A673 (cell line): Measurements from ENCODE around the gene STAMBPL1. TPM values are rescaled to one million over a fixed set of nuclear protein-coding genes. Genes with fewer than 3 reads are reported as not detected.
"Not testable (repeated sequence)": the region's sequence is repeated elsewhere in the genome, so short reads cannot be mapped to it uniquely, and the experiment has no call there.

ENCODE experiments used
- BruUV-seq: library from RNA; stranded (reverse); fragments of 400-500 nt; replicated peaks from 2 replicates; lab custom pipeline; 2021; lab: Mats Ljungman, UMichigan
- CTCF ChIA-PET: fragments of 300-600 bp; sonication (Branson Sonifier 250); formaldehyde crosslinking; loops from one replicate; lab custom pipeline; 2022; ENCODE audit warnings: antibody characterized with exemption; lab: Charles Lee
- POLR2A ChIA-PET: fragments of 300-600 bp; sonication (Branson Sonifier 250); formaldehyde crosslinking; loops from one replicate; lab custom pipeline; 2022; ENCODE audit warnings: antibody characterized with exemption; ENCODE audit not compliant: low non-redundant PET; lab: Charles Lee
- DNase-seq: peaks from one replicate; pipeline ENCODE4 v3.0.0-alpha.2; 2015; ENCODE audit warnings: low spot score
- H3K27ac ChIP-seq: fragments of 200-600 bp; sonication (generic); 2 replicates; pipeline ENCODE4 v1.5.1; 2016; ENCODE audit warnings: mixed run types, low read depth, mild to moderate bottlenecking, mixed read lengths, antibody characterized with exemption, low read length; ENCODE audit not compliant: poor library complexity, severe bottlenecking
- H3K27me3 ChIP-seq: fragments of 200-600 bp; sonication (generic); replicated peaks from 2 replicates; pipeline ENCODE4 v1.6.1; 2017; ENCODE audit warnings: mixed run types, low read depth, mild to moderate bottlenecking, mixed read lengths, antibody characterized with exemption, low read length; ENCODE audit not compliant: insufficient read depth, poor library complexity
- H3K36me3 ChIP-seq: fragments of 200-600 bp; sonication (generic); 2 replicates; pipeline ENCODE4 v1.6.1; 2016; ENCODE audit warnings: mixed run types, mild to moderate bottlenecking, mixed read lengths, antibody characterized with exemption, low read length; ENCODE audit not compliant: insufficient read depth, poor library complexity, severe bottlenecking
- H3K4me1 ChIP-seq: fragments of 200-600 bp; sonication (generic); 2 replicates; pipeline ENCODE4 v1.6.1; 2017; ENCODE audit warnings: mixed run types, mild to moderate bottlenecking, mixed read lengths, antibody characterized with exemption, low read length; ENCODE audit not compliant: insufficient read depth, poor library complexity, severe bottlenecking
- H3K4me3 ChIP-seq: fragments of 200-600 bp; sonication (generic); 2 replicates; pipeline ENCODE4 v1.5.1; 2016; ENCODE audit warnings: low read depth, mixed run types, mild to moderate bottlenecking, mixed read lengths, low read length; ENCODE audit not compliant: poor library complexity, severe bottlenecking
- H3K9me3 ChIP-seq: fragments of 200-600 bp; sonication (generic); 2 replicates; pipeline ENCODE4 v1.6.1; 2016; ENCODE audit warnings: mixed run types, low read depth, mild to moderate bottlenecking, mixed read lengths, antibody characterized with exemption, low read length; ENCODE audit not compliant: poor library complexity, severe bottlenecking
- CTCF ChIP-seq: fragments of 300-800, 200-600 bp; sonication (generic); conservative IDR thresholded peaks from 2 replicates; pipeline ENCODE4 v1.5.1; 2017; ENCODE audit warnings: low read depth, mild to moderate bottlenecking, antibody characterized with exemption, low read length, moderate library complexity, mixed read lengths
- EZH2 ChIP-seq: fragments of 200-600 bp; sonication (generic); IDR thresholded peaks from 2 replicates; pipeline ENCODE4 v1.6.1; 2017; ENCODE audit warnings: borderline replicate concordance, low read depth, mild to moderate bottlenecking, mixed read lengths, antibody characterized with exemption, low read length; ENCODE audit not compliant: poor library complexity, severe bottlenecking
- intact Hi-C: fragments of 100-400 bp; cut with micrococcal nuclease; formaldehyde crosslinking; loops from one replicate; pipeline ENCODE4 v1.10.0; 2022; ENCODE audit not compliant: unreplicated experiment
- total RNA-seq: library from RNA; stranded (reverse); gene quantifications from 2 replicates; pipeline ENCODE4 v1.2.3, GENCODE V29; 2021

The STAMBPL1 gene
- total RNA-seq, 1 experiment from 2014 or later, result 71.8 TPM

- POLR2A ChIA-PET, result no interaction called here
- Histone ChIP-seq H3K27me3 (no peaks in the 10 kb centered on the region), H3K9me3 (no peaks in the 10 kb centered on the region), H3K36me3 (no peaks in the 10 kb centered on the region), H3K27ac (no peak overlapping the region), H3K4me1 (no peaks in the 10 kb centered on the region), H3K4me3 (no peak overlapping the region)
- no TSS peak for BruUV-seq
- no peak for DNase-seq
- CTCF ChIA-PET, result interaction anchor here (0.5 kb wide), 1 partner anchor 206 kb away, joined by 3 read pairs; no protein-coding TSS in a partner anchor
- intact Hi-C loops, result loop anchor here (2.0 kb wide), 1 partner anchor 153 kb away; no protein-coding TSS in a partner anchor
- TF ChIP-seq CTCF (no peak), EZH2 (no peak)
Measured at GRCh38 chr10:88833723-88834122, 46.3 kb upstream of the STAMBPL1 start.

GRCh38 chr10:88835096-88835909 is 44.7 kb upstream of the STAMBPL1 start:
- no peak overlapping the region for H3K4me3 ChIP-seq
- no peaks in the 10 kb centered on the region for H3K4me1 ChIP-seq
- TF ChIP-seq CTCF (peak; percentile 95), EZH2 (no peak)
- H3K27ac ChIP-seq, result no peak overlapping the region
- peak; percentile 93 for DNase-seq
- no TSS peak for BruUV-seq
- CTCF ChIA-PET, result interaction anchor here (0.5 to 3.9 kb wide), 8 partner anchors 9 to 155 kb away, joined by 3 to 74 read pairs (median 3); partner anchors contain the start of gene FAS
- no peaks in the 10 kb centered on the region for H3K9me3 ChIP-seq
- POLR2A ChIA-PET, result no interaction called here
- H3K36me3 ChIP-seq, result no peaks in the 10 kb centered on the region
- H3K27me3 ChIP-seq, result no peaks in the 10 kb centered on the region
- intact Hi-C loops, result loop anchor here (1.0 to 5.0 kb wide), 3 partner anchors 47 to 151 kb away; partner anchors contain the start of gene STAMBPL1

GRCh38 chr10:88835910-88836221 is 44.2 kb upstream of the STAMBPL1 start:
- ChIA-PET CTCF (interaction anchor here (0.5 to 3.9 kb wide), 6 partner anchors 9 to 155 kb away, joined by 3 to 74 read pairs (median 3); partner anchors contain the start of gene FAS), POLR2A (interaction anchor here (0.5 to 0.7 kb wide), 2 partner anchors 96 to 333 kb away, joined by 3 to 5 read pairs; no protein-coding TSS in a partner anchor)
- Histone ChIP-seq H3K9me3 (no peaks in the 10 kb centered on the region), H3K4me1 (no peaks in the 10 kb centered on the region), H3K27me3 (no peaks in the 10 kb centered on the region), H3K4me3 (no peak overlapping the region), H3K27ac (no peak overlapping the region), H3K36me3 (no peaks in the 10 kb centered on the region)
- intact Hi-C loops, result loop anchor here (1.0 to 5.0 kb wide), 4 partner anchors 46 to 193 kb away; partner anchors contain the start of gene STAMBPL1
- TF ChIP-seq CTCF (no peak), EZH2 (no peak)
- no TSS peak for BruUV-seq
- no peak for DNase-seq

- BruUV-seq, H3K4me1 ChIP-seq, POLR2A ChIA-PET, H3K36me3 ChIP-seq, H3K27ac ChIP-seq, H3K4me3 ChIP-seq, H3K9me3 ChIP-seq, H3K27me3 ChIP-seq: not testable (repeated sequence)
- peak; percentile 17 for DNase-seq
- CTCF ChIA-PET, result interaction anchor here (3.9 kb wide), 1 partner anchor 94 kb away, joined by 74 read pairs; no protein-coding TSS in a partner anchor
- intact Hi-C loops, result loop anchor here (1.0 to 5.0 kb wide), 3 partner anchors 45 to 380 kb away; partner anchors contain the start of gene STAMBPL1
Measured at GRCh38 chr10:88837632-88838031, 42.4 kb upstream of the STAMBPL1 start.
